Suppressor macrophage (primary cell): ENCODE results near the gene LDAF1.
"Not testable (repeated sequence)": the region's sequence is repeated elsewhere in the genome, so short reads cannot be mapped to it uniquely, and the experiment has no call there.

ENCODE experiments used
- DNase-seq, 4 experiments: peaks; one replicate each; pipeline ENCODE4 v3.0.0-alpha.2; 2020 to 2022

The LDAF1 gene

DNA sequence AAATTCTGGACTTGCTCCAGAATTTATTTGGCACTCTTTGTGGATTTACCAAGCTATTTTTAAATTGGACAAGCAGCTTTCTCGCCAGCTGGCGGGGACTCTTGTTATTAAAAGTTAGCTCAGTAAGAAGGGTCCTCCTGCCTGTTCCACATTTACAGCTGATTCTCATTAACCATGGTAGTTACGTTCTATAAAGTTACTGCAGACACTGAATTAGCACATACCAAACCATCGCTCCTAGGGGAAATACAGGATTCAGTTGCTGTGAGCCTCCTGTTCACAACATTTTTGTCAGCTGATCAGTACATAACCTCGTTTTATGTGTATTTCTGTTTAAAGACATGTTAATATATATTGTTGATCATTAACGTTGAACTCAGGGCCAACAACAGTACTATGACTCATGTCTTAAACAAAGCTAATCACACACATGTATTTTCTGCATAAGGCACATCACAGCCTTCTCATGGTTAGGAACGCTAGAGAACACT lies 4.2 kb downstream of the LDAF1 start:
- no peak for DNase-seq

DNA sequence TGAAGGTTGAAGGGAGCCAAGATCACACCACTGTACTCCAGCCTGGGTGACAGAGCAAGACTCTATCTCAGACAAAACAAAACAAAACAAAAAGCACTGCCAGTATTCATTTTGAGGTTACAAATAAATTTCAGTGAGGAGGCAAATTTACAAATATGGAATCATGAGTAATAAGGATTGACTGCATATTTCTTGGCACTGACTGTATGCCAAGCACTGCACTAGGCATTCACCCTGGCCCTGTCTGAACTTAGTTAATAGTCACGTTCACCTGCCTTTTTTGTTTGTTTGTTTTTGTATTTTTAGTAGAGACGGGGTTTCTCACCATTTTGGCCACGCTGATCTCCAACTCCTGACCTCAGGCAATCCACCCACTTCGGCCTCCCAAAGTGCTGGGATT lies 5.1 kb downstream of the LDAF1 start:
- DNase-seq = no peak

DNA sequence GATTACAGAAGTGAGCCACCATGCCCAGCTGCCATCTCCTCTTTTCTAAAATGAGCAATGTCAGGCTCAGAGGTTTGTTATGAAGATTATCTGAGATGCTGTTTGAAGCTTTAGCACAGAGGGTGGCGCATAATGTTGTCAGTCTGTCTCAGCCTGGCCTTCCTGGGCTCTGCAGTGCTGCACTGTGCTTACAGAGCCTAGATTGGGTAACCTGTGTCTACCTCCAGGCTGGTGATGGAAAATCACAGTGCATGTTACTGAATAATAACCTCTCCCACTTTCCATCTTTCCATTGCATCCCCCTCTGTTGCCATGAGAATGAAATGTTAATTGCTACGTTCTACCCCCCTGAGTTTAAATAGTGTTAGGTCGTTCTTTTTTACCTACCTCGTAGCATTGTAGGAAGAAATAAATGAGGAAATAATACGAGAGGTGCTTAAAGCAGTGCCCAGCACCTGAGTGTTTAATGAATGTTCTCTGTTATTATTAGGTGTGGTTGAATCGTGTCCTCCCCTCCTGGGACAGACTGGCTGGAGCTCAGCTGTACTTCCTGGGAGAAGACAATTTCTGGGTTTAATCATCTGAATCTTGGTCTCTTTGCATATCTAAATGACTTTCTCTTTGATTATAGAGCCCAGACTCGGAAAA lies 6.2 kb downstream of the LDAF1 start:
- DNase-seq = no peak

DNA sequence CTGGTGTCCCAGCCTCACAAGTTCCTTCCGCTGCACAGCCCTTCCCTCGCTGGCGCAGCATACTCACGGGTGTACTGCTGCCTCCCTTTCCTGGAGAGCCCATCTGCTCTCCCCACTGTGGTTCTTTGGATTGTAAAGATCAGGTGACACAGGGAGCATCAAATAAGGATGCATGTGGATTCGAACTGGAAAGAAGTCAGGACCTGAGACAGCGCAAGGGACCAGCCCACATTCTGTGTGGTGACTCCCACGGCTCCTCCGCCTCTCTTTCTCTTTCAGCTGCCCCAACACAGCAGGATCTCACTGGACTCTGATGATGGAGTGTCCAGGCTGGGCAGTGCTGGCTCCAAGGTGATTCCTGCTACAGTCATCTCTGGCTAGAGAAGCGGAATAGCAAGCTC lies 8.1 kb downstream of the LDAF1 start:
- no peak for DNase-seq

DNA sequence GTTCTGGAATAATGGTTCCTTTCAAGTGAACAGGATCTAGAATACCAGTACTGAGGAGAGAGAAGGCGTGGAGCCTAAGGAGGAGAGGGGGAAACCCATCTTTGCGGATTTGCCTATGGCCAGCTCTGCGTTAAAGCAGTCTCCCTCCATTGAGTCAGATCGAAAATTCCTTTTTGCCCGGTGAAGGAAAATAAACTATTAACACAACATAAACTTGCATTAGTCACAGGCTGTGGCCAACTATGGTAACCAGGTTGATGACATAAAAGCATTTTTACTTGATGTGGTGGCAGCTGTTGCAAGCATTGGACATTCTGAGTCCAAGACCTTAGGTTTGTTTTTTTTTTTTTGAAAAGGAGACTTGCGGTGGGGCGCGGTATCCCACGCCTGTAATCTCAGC lies 8.9 kb downstream of the LDAF1 start:
- DNase-seq = no peak

DNA sequence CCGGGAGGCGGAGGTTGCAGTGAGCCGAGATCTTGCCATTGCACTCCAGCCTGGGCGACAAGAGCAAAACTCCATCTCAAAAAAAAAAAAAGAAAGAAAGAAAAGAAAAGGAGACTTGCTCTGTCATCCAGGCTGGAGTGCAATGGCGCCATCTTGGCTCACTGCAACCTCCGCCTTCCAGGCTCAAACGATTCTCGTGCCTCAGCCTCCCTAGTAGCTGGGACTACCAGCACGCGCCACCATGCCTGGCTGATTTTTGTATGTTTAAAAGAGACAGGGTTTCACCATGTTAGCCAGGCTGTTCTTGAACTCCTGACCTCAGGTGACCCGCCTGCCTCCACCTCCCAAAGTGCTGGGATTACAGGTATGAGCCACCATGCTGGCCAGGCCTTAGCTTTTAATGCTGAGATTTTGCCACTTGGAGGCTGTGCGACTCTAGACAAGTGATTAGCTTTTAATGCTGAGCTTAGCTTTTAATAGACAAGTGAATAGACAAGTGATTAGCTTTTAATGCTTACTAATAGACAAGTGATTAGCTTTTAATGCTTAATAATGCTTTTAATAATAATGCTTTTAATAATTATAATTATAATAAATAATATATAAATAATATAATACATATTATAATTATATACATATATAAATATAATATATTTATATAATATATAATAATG lies 9.6 kb downstream of the LDAF1 start:
- no peak for DNase-seq

DNA sequence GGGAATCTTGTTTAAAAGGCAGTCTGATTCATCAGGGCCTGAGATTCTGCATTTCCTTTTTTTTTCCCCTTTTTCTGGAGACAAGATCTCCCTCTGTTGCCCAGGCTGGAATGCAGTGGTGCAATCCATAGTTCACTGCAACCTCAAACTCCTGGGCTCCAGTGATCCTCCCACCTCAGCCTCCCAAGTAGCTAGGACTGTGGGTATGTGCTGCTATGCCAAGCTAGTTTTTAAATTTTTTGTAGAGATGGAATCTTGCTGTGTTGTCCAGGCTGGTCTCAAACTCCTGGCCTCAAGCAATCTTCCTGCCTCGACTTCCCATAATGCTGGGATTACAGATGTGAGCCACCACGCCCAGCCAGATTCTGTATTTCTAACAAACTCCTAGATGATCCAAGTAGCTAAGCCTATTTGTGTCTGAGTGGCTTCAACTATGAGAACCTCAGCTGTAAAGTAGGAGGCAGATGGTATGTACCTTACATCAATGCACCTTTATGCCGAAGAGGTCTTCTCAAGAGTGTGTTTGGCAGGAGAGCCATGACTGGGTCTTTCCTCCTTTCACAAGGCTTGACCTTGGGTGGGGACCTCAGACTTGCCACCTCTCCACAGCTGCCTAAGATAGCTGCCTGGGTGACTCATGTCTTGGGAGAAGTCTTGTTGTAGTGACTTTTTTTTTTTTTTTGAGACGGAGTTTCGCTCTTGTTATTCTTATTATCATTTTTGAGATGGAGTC lies 10.9 kb downstream of the LDAF1 start:
- no peak for DNase-seq

DNA sequence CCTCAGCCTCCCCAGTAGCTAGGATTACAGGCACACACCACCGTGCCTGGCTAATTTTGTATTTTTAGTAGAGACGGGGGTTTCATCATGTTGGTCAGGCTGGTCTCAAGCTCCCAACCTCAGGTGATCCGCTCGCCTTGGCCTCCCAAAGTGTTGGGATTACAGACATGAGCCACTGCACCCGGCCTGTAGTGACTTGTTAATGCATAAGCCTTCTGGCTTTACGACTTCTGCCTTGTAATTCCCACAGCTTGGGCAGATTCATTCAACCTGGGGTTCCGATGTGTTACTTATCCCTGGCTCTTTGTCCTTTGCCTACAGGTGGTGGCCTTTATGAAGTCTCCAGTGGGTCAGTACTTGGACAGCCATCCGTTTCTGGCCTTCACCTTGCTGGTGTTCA lies 11.6 kb downstream of the LDAF1 start:
- DNase-seq = not testable (repeated sequence)

DNA sequence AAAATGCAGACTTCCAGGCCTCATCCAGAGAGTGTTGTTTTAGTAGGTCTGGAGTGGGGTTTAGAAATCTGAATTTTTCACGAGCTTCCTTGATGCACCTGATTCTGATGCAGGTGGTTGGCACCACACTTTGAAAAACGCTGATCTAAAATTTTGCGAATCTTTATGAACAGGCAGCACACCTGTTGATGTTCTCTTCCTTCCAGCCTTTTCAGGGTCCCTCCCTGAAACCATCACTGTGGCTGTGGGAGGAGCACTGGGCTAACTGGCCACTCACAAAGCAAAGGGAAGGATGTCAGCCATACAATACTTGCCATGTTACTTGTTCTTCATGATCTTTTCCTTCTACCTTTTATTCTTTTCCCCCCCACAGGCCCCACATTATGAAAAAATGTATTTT lies 14.2 kb downstream of the LDAF1 start:
- no peak for DNase-seq

DNA sequence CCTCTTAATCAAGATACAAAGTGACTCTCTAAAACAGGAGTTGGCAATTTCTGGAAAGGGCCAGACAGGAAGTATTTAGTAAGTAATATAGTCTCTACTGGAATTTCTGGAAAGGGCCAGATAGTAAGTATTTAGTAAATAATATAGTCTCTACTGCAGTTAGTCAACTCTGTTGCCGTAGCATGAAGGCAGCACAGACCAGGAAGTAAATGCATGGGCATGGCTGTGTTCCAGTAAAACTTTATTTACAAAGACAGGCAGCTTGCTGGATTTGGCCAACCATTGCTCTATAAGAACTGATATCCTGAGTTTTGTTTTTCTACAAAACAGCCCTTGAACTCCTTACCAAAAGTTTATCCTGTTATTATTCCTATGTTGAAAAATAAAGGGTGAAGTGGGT lies 16.9 kb downstream of the LDAF1 start:
- DNase-seq = no peak

DNA sequence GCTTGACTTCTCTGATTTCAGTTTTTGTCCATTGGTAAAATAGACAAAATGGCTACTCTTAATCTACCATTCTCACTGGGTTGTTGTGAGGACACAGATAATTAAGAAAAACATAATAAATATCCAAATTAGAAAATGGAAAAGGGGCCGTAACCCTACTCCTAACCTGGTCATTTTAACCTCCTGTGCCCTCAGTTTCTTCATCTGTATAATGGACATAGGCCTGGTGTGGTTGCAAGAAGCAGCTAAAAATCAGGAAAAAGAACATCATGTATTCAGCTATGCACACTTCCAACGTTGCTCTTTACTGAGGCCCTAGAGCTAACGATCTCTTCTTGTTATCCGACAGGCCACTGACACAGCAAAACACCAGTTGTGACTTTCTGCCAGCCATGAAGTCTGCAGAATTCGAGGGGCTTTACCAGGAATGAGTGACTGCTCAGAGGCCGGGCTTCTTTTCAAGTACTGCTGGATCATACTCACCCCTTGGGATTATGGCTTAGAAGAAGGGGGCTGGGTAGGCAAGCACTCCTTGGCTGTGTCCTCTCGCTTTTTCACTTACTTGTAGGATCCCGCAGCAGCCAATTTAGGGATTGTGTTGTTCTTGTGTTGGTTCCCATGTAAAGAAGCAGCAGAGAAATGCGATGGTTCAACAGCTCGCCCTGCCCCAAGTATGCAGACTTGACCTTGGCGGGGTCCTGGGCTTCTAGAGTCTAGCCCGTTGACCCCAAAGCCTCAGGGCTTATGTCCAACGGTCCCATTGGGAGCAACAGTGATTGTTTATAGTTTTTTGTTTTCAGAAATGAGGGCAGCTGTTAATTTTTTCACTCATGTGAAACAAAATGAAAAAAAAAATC lies 20.9 kb downstream of the LDAF1 start:
- DNase-seq = no peak

DNA sequence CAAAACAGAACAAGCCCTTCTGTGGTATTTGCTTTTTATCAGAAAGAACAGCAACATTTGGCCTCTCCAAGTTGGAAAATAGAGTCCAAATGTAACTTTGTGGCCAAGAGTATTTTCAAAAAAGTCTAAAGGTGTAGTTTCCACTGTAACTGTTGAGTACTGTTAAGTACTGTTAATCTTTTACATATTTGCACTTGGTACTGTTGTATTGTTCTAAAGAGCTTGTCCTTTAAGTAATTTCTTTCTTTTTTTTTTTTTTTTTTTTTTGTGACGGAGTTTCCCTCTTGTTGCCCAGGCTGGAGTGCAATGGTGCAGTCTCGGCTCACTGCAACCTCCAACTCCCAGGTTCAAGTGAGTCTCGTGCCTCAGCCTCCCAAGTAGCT lies 21.5 kb downstream of the LDAF1 start:
- no peak for DNase-seq

DNA sequence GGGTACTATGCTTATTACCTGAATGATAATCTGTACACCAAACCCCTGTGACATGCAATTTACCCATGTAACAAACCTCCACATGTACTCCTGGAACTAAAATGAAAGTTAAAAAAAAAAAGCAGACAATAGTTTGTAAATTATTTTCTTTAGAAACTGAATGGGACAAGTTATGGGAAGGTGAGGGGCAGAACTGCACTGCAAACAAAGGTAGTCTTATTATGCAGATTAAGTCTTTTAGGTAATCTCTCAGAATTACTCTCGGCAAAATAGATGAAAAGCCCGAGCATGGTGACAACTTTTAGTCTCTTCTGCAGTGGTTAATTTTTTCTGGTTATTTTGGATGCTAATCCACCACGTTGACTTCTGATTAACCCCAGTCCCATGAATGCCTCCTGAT lies 25.5 kb downstream of the LDAF1 start:
- DNase-seq = no peak

DNA sequence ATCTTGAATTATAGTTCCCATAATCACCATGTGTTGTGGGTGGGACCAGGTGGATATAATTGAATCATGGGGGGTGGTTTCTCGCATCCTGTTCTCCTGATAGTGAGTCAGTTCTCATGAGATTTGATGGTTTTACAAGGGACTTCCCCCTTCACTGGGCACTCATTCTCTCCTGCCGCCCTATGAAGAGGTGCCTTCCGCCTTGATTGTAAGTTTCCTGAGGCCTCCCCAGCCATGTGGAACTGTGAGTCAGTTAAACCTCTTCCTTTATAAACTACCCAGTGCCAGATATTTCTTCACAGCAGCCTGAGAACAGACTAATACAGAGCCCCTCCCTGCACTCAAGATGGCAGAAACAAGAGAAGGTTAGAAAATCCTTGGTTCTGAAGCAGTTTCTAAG lies 26.4 kb downstream of the LDAF1 start:
- peak in 2 of 4 experiments; percentile 8 to 9 for DNase-seq

DNA sequence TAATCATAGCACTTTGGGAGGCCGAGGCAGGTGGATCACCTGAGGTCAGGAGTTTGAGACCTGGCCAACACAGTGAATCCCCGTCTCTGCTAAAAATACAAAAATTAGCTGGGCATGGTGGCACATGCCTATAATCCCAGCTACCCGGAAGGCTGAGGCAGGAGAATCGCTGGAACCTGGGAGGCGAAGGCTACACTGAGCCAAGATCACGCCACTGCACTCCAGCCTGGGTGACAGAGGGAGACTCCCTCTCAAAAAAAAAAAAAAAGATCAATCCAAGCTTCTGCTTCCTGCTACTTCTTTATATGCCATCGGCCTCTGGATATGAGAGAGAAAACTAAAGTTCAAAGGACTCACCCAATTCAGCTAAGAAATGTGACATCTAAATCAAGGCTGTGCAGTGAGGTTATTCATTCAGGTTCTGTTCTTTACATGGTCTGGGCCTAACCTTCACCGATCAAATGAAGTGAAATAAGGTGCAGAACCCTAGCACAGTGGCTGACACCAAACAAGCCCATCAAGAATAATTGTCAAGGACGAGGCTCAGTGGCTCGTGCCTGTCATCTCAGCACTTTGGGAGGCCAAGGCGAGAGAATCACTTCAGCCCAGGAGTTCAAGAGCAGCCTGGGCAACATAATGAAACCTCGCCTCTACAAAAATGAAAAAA lies 27.3 kb downstream of the LDAF1 start:
- no peak for DNase-seq

DNA sequence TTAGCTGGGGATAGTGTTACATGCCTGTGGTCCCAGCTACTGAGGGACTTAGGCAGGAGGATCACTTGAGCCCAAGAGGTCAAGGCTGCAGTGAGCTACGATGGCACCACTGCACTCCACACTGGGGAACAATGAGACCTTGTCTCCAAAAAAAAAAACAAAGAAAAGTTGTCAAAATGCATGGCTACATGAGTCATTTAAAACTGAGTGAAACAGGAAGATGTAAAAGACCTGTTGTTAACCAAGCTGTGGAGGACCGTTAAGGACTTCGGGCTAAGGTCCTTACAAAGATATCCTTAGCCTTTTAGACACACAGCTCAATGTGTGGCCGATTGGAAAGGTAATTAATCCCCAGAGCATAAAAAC lies 27.8 kb downstream of the LDAF1 start:
- DNase-seq = no peak

DNA sequence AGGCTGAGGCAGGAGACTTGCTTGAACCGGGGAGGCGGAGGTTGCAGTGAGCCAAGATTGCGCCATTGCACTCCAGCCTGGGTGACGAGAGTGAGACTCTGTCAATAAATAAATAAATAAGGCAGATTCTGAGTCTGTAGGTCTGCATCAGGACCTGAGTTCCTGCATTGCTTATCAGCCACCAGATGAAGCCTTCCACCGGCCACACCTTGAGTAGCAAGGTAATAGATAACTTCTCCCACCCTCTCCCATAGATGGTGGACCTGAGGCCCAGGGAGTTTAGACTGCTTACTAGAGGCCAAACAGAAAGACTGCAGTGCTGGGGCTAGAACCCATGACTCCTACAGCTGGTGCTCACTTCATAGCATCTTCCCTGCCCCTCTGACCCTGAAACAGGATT lies 30.8 kb downstream of the LDAF1 start:
- no peak for DNase-seq

DNA sequence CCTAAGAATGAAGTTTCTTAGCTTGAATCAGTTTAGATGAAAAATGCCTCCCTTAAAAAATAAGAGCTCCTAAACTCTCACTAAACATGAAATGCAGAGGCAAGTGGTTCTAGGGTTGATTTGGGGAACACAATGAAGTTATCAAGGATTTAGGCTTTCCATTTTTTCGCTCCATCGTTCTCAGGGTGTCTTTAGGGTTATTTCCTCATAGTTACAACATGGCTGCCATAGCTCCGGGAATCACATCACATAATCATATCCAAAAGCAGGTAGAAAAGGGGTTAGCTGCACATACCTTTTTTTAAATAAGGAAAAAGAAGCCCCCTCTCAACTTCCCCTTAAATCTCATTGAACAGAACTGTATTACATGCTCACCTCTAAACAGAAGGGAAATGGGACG lies 31.5 kb downstream of the LDAF1 start:
- no peak for DNase-seq

DNA sequence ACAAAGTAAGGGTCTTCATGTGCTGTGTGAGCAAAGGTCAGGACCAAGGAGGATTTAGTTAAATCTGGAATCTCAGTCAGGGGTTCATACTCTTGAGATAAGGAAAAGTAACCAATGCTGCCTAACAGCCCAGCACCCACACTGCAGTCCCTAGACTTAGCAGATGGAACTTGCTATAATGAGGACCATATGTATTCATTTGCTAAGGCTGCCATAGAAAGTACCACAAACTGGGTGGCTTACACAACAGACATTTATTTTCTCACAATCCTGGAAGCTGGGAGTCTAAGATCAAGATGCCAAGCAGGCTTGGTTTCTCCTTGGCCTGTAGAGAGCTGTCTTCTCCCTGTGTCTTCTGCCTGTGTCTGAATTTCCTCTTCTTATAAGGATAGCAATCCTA lies 32.1 kb downstream of the LDAF1 start:
- DNase-seq = no peak

DNA sequence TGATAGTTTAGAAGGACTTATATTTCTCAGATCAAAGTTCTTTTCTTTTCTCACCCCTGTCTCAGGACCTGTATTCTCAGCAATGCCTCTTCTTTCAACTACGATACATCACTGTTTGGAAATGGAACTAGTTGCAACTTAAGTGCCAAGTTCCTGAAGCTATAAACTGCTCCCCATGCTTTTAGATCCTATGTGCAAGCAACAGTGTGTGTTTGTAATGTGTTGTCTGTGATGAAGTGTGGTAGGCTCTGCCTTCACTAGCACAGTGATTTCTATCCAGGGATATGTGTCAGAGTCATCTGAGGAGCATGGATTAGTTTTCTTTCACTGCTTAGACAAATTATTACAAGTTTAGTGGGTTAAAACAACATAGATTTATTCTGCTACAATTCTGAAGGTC lies 34.5 kb downstream of the LDAF1 start:
- no peak for DNase-seq

DNA sequence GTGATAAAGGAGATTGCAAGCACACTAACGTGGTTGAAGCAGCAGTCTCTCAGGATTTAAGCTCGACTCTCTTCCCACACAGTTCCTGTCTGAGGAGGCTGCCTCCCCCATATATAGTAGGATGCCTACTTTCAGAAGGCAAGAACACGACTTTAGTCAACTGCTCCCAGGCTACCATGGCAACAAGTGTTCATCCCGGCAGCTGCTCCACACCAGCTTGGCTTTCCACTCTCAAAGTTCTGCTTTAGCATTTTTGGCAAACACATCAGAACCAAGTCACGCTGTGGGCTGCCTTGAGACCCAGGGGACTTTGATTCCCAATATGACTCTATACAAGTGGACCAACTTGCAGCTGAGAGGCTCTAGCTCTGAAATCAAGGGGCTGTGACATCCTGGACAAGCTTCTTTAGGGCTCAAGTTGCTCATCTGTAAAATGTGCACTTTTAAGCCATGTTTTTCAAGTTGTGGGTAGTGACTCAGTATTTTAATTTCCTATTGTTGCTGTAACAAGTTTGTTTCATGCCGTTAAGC lies 36.4 kb downstream of the LDAF1 start:
- peak in 1 of 4 experiments; percentile 8 for DNase-seq

DNA sequence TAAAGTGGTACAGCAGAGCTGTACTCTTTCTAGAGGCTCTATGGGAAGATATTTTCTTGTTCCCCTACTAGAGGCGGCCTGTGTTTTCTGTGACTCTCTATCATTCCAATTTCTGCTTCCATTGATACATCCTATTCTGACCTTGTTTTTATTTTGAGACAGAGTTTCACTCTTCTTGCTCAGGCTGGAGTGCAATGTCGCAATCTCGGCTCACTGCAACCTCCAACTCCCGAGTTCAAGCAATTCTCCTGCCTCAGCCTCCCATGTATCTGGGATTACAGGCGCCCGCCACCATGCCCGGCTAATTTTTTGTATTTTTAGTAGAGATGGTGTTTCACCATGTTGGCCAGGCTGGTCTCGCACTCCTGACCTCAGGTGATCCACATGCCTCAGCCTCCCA lies 36.9 kb downstream of the LDAF1 start:
- DNase-seq = not testable (repeated sequence)
